ENCODE results near the gene DGKI.

DNA sequence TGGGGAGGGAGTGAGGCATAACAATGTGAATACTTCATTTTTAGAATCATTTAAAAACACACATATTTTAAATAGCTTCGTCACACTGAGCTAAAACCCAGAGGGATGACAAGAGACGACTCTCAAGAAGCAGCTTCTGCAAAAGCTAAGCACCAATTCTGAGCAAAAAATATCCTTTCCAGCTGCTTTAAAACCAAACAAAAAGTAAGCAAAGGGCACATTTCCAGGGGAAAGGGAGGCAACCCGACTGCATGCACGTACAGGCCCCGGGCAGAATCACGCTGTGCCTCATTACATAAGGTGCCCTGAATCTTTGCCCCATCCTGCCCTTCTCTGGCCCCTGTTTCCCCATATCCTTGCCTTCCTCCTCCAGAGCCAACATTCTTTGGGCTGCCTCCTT is 78.4 kb downstream of the DGKI start:
- TF ChIP-seq GATA3 (IDR thresholded peaks at IDR 0.05; ENCODE audit: low read depth, low read length) (no peak), GATA2 (IDR thresholded peaks at IDR 0.05; ENCODE audit: low read depth, low read length) (no peak)

Measured in SH-SY5Y (cell line).